ENCODE measurements around the gene SLC9A9.
A peak's percentile ranks its signal among the peaks of the same experiment; 100 is the strongest.
"Not testable (repeated sequence)": the region's sequence is repeated elsewhere in the genome, so short reads cannot be mapped to it uniquely, and the experiment has no call there.

Gene SLC9A9

GRCh38 chr3:143283432-143284128, 564.7 kb downstream of the SLC9A9 start:
- peak; percentile 24 for DNase-seq (ENCODE audit: low read depth)

GRCh38 chr3:143280984-143281383, 567.3 kb downstream of the SLC9A9 start:
- no peak for DNase-seq (ENCODE audit: low read depth)

- not testable (repeated sequence) for DNase-seq (ENCODE audit: low read depth)
Measured at GRCh38 chr3:143279567-143279966, 568.7 kb downstream of the SLC9A9 start.

GRCh38 chr3:143278721-143279120, 569.5 kb downstream of the SLC9A9 start:
- no peak for DNase-seq (ENCODE audit: low read depth)

- DNase-seq (ENCODE audit: low read depth), result no peak
Measured at GRCh38 chr3:143277531-143277930, 570.7 kb downstream of the SLC9A9 start.

GRCh38 chr3:143276592-143276991, 571.7 kb downstream of the SLC9A9 start:
- DNase-seq (ENCODE audit: low read depth), result no peak

GRCh38 chr3:143273975-143274690, 574.1 kb downstream of the SLC9A9 start:
- DNase-seq (ENCODE audit: low read depth), result no peak

- no peak for DNase-seq (ENCODE audit: low read depth)
Measured at GRCh38 chr3:143271136-143271535, 577.1 kb downstream of the SLC9A9 start.

GRCh38 chr3:143269741-143270140, 578.5 kb downstream of the SLC9A9 start:
- no peak for DNase-seq (ENCODE audit: low read depth)

- no peak for DNase-seq (ENCODE audit: low read depth)
Measured at GRCh38 chr3:143267989-143268388, 580.3 kb downstream of the SLC9A9 start.

- no peak for DNase-seq (ENCODE audit: low read depth)
Measured at GRCh38 chr3:143266927-143267326, 581.3 kb downstream of the SLC9A9 start.

GRCh38 chr3:143266511-143266910, 581.8 kb downstream of the SLC9A9 start:
- no peak for DNase-seq (ENCODE audit: low read depth)

- DNase-seq (ENCODE audit: low read depth), result no peak
Measured at GRCh38 chr3:143265501-143266070, 582.7 kb downstream of the SLC9A9 start.

- no peak for DNase-seq (ENCODE audit: low read depth)
Measured at GRCh38 chr3:143263852-143264513, 584.3 kb downstream of the SLC9A9 start.

GRCh38 chr3:143261848-143262247, 586.4 kb downstream of the SLC9A9 start:
- DNase-seq (ENCODE audit: low read depth), result peak; percentile 56

GRCh38 chr3:143258692-143259091, 589.6 kb downstream of the SLC9A9 start:
- no peak for DNase-seq (ENCODE audit: low read depth)

GRCh38 chr3:143256416-143256815, 591.9 kb downstream of the SLC9A9 start:
- DNase-seq (ENCODE audit: low read depth), result no peak

GRCh38 chr3:143255739-143256138, 592.5 kb downstream of the SLC9A9 start:
- no peak for DNase-seq (ENCODE audit: low read depth)

- DNase-seq (ENCODE audit: low read depth), result no peak
Measured at GRCh38 chr3:143252931-143253330, 595.3 kb downstream of the SLC9A9 start.

GRCh38 chr3:143249014-143249413, 599.3 kb downstream of the SLC9A9 start:
- no peak for DNase-seq (ENCODE audit: low read depth)

GRCh38 chr3:143247073-143247472, 601.2 kb downstream of the SLC9A9 start:
- DNase-seq (ENCODE audit: low read depth), result no peak

GRCh38 chr3:143245692-143246091, 602.6 kb downstream of the SLC9A9 start:
- no peak for DNase-seq (ENCODE audit: low read depth)

Measured in CMK (cell line).